Epithelial cell of prostate (primary cell): ENCODE results near the gene MICU2.
A peak's percentile ranks its signal among the peaks of the same experiment; 100 is the strongest.

Source experiments
- DNase-seq: peaks from one replicate; pipeline ENCODE4 v3.0.0-alpha.2; 2011; ENCODE audit warnings: low read depth, low spot score
- H3K27ac ChIP-seq: fragments of 450-650 bp; 2 replicates; pipeline ENCODE4 v1.5.1; 2017; ENCODE audit warnings: mild to moderate bottlenecking

MICU2 gene, protein sequence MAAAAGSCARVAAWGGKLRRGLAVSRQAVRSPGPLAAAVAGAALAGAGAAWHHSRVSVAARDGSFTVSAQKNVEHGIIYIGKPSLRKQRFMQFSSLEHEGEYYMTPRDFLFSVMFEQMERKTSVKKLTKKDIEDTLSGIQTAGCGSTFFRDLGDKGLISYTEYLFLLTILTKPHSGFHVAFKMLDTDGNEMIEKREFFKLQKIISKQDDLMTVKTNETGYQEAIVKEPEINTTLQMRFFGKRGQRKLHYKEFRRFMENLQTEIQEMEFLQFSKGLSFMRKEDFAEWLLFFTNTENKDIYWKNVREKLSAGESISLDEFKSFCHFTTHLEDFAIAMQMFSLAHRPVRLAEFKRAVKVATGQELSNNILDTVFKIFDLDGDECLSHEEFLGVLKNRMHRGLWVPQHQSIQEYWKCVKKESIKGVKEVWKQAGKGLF

DNA sequence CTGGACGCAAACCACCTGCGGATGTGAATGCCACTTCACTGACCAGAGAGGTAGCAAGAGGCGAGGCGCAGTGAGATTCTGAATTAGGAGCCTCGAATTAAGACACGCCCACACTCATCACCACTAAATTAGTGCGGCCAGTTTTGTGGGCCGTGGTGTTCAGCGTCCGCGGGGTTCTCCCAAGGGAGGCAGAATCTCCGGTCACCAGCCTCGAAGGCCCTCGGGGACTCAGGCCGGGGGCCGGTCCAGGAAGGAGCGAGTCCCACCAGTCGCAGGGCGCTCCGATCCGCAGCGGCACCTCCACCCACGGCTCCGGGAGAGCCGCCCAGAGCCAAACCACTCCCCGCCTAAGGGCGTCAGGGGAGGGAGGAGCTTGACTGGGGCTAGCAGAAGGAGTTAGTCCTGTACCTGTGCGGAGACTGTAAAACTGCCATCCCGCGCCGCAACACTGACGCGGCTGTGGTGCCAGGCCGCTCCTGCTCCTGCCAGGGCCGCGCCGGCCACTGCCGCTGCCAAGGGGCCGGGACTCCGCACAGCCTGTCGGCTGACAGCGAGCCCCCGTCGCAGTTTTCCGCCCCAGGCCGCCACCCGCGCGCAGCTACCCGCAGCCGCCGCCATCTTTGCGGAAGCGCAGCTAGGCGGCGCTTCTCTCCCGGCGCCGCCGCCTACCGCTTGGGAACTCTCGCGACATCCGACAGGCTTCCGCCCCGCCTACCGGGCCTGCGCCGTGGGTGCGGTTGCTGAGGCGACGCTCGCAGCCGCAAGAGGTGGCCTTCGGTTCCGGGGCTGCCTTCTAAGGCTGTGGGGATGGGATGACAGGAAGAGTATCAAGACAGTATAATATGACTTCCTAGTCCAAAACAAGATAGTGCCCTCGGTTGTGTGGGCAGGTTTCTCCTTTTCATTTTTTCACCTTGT, at the start of gene MICU2:
MICU2 (minus strand) TSS at position 640 of the 918 bp plus-strand sequence; CDS start at position 618, 22 bp downstream.
- DNase-seq: peak; percentile 72
- H3K27ac ChIP-seq: peak within 1 kb of the TSS; percentile 87

DNA sequence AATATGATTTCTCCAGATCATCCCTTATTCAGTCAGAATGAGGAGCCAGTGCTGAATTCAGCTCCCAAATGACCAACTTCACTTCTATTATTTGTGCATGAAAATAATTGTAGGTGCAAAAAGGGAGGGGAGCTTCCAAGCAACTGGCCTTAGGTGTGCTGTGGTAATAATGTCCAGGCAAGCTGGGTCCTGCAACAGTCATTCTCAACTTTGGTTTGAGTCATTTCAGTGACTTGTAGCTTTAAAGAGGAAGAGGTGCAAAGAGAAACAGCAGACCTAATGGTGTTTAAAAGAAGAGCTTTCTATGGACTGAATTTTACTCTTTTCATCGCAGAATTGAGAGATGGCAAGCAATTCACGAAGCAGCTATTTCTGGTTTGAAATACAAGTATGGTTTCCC, 37.7 kb upstream of the MICU2 start:
- H3K27ac ChIP-seq: no peak overlapping the region
- DNase-seq: peak; percentile 45

DNA sequence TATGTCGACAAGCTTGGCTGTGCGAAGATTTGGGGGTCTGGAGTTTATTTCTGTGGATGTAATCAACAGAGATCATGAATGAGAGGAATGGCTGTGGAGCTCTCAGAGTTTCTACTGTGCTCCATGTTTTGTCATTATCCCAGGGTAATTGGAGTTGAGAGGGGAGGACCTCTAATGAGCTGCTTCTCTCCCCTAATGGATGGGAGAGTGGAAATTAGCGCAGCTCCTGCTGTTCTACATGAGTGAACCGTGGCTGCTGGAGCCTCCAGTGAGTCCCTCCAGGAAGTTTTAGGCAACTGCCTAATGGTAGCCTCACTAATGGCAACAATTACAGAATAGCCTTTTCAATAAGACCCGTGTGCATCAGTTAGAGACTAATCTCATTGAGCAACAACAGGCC, 35.6 kb upstream of the MICU2 start:
- H3K27ac ChIP-seq: no peak overlapping the region
- no peak for DNase-seq

DNA sequence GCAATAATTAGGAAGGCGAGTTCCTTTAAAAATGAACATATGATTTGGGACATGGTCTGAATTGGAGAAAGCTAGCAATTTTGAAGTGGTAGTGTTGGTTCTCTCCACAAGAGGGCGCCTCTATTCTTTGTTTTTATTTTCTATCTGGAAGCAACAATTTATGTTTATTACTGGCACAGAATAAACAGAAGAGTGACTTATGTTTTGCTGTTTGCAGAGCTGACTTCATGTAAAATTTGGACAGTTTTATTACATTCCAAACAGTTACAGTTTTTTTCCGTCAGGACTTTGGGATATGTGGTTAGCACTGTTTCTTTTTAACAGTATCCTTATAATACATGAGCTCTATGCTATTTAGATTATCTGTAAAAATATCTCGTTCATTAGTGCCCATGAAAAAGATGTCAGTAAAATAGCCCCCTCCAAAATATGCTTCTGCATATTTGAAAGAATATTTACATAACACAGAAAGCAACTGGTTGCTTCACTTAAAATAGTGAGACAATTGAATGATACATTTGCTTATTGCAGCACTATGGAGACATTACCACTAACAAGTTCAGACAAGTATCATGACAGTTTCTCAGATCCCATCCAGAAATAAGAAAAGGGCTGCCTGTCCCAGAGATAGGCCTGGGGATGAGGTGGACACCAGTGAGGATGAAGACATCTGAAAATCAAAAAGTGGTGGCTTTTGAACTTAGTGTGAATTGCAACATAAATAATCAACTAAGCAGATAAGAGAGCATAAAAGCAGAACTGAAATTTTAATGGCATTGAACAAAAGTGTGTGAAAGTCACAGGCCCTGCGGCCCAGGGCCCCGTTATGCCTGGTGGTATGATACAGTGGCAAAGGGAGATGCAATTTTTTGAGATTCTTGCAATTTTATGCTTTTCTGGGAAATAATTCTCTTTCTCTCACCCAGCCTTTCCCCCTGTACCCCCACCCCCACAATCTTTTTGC, 34.6 kb upstream of the MICU2 start:
- DNase-seq: peak; percentile 52
- peak overlapping the region; percentile 59 for H3K27ac ChIP-seq

DNA sequence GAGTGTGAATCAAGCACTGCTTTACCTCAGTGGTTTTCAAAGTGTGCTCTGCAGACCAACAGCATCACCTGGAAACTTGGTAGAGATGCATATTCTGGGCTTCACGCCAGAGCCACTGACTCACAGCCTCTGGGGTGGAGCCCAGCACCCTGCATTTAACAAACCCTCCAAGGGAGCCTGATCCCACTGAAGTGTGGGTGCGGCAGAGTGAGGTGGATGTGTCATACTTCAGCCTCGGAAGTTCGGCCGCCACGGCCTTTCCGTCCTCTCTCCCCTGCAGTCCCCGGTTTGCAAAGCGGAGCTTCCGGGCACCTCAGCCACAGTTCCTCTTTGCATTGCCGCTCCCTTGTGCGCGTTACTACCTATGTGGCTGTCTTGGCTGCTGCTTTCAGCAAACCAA, 33.3 kb upstream of the MICU2 start:
- peak; percentile 95 for DNase-seq
- H3K27ac ChIP-seq: peak overlapping the region; percentile 59

DNA sequence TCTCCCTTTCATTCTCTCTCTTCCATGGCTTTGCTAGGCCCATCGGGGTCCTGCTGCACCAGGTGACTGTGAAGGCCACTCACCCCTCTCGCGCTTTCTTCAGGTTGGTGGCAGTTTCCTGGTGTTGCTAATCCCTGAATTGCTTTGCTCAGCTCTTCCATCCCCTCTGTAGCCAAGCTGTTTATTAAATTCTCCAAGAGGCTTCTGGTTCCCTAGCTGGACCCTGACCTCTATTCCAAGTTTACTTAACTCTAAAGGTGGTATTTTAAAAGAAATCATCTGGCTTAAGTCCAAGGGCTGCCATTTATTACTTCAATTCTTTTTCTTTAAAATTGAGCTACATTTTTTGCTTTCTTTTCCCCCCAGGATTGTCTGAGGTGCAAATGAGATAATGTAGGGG, 32.7 kb upstream of the MICU2 start:
- peak overlapping the region; percentile 59 for H3K27ac ChIP-seq
- no peak for DNase-seq

DNA sequence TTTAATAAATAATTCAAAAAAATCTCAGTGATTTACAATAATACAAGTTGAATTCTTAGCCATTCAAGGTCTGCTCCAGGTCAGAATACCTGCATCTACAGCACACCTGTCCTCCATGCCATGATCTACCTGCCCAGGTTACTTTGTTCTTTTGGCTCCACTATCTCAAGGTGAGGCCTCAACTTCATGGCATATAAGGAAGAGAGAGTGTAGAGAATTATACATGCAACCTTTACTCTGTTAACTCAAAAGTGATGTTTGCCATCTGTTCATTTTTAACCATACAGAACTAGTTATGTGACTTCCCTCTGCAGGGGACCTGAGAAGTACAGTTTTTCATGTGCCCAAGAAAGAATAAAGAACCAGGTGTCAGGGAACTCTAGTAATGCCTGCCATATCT, 28.2 kb upstream of the MICU2 start:
- DNase-seq: no peak
- no peak overlapping the region for H3K27ac ChIP-seq

DNA sequence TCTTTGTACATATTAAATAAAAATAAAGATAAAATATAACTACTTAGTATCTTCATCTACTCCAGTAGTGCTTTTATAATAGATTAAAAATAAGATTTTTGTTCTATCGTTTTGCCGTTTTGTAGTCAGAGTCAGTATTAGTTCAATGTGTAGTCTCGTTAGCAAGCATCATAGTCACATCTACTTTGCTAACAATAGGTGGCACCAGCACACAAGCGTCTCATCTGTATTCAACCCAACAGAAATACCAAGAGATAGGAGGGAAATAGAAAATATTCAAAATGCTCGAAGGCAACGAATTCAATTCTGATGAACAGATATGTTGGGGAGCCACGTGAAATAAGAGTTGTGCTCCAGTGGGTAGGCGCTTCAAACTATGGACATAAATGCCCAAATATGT, 21.4 kb upstream of the MICU2 start:
- DNase-seq: no peak
- no peak overlapping the region for H3K27ac ChIP-seq

DNA sequence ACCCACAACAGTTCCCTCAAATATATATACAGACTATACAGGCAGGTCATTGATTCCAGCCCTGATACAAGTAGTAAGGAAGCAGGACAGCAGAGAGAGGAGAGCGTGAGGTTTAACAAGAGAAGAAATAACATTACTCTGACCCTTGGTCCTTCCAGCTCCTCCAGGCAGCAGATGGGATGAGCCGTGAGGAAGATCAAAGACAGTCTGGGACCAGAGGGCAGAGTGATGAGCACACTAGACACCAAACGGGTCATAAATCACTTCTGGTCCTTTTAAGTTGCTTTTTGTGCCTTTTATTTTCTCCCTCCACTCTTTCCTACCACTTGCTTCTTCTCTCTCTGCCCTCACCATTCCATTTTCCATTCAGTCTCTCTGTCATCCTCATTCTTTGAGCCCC, 16.9 kb upstream of the MICU2 start:
- DNase-seq: no peak
- no peak overlapping the region for H3K27ac ChIP-seq

DNA sequence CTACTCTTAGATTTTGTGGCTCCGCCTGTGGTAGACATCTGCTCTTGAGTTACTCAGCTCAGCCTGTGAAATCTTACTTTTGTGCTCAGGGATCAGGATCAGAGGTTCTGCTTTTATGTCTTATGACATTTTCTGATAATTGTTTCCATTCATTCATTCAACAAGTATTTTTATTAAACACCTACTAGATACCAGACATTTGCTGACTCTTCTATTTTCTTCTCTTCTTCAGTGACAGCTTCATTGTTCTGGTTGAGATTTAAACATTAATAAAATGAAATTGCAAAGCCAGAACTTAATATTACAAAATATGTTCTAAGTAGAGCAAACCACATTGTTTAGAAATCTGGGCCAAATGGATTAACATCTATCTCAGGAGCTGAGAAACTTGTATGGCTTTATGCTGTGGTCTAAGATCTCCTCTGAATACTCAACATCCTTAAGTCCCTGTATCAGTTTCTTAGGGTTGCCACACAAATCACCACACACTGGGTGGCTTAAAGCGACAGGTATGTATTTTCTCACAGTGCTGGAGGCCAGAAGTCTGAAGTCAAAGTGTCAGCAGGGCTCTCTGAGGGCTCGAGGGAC, 15.8 kb upstream of the MICU2 start:
- no peak for DNase-seq
- H3K27ac ChIP-seq: no peak overlapping the region

DNA sequence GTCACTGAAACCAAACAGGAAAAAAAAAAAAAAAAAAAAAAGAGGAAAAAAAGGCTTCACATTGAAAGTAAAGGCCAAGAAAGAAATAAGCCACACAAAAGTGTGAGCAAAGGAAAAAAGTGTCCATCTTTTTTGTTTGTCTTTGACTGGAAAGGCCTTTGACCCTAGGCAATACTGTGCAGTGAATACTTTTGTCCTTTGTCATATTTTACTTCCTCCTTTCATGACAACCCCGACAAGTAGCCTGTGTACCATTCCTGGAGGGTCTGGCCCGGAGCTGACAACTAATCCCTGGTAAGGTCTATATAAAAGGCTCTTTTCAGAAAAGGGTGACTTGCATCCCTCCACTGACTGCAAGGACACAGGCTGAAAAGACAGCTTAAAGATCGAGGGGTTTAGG, 12.9 kb upstream of the MICU2 start:
- H3K27ac ChIP-seq: no peak overlapping the region
- no peak for DNase-seq

DNA sequence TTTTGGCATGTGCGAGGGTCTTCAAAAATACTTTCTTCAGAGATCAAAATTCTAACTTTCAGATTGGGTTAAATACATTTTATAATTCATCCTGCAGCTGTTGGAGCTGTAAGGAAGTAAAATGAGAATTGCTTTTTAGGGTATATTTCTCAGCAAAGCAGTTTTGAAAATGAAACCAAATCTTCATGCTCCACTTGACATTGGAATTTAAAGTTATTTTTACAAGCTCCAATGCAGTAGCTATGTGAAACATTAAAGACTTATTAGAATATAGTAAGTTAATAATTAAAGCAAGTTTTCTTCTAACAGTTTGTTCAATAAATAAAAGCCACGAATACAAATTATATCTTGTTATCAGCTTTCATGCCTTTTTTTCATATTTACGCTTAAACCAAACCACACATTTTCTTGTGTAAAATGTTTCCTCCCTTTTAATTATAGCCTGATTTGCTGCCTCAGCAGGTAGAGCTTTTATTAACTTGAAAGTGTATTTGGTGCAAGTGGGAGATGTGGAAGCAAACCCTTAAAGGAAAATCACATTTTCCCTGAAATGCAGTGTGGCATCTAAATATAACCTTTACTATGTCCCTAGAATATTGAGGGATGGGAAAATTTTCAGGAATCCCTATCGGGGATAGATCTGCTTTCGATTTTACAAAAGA, 12.4 kb upstream of the MICU2 start:
- H3K27ac ChIP-seq: no peak overlapping the region
- no peak for DNase-seq

DNA sequence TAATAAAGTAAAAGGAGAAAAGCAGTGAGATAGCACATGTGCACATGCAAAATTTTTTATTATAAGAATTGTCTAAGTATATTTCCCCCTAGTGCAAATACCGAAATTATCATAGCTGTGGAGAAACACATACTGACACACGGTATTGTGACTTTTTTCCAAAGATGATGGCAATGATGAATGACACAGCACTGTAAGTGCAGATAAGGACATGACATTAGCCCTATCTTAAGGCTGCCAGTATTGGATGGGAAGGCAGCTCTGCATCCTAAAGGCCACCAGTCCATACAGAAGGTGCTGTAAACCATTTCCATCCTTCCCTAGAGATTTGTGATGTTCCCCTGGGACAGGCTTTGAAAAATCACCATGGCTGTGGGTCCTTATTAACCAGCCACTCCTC, 11.5 kb upstream of the MICU2 start:
- no peak for DNase-seq

DNA sequence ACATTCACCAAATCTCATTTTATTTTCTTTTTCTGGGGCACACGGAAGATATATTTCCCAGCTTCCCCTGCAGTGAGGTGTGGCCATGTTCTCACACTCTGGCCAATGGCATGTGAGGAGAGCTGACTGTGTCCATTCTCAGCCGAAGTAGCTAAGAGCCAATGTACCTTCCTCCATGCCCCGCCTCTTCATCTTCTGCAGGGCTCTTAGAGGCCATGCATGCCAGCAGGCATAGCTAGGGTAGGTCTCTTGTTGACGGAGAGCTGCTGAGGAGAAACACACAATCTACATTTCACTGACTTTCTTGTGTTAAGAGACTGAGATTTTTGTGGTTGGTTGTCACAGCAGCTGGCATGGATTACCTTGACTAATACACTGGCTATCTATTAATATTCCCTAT, 9.8 kb upstream of the MICU2 start:
- no peak overlapping the region for H3K27ac ChIP-seq
- no peak for DNase-seq

More for the DNA sequence above, 11.5 kb upstream of the MICU2 start:
- H3K27ac ChIP-seq: no peak overlapping the region

DNA sequence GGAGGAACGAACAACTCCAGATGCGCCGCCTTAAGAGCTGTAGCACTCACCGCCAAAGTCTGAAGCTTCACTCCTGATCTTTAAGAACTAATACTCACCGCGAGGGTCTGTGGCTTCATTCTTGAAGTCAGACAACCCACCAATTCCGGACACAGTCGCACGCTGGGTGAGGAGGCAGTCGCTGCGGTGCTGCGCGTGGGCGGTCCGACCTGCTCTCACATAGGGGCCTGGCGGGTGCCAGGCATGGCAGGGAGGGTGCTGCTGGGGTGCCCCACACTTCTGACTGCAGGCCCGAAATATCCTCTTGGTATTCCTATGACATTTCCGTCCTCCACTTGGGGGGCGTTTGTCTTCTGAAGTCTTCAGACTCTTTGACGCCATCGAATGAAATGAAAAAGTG, 7.4 kb upstream of the MICU2 start:
- DNase-seq: no peak
- no peak overlapping the region for H3K27ac ChIP-seq

DNA sequence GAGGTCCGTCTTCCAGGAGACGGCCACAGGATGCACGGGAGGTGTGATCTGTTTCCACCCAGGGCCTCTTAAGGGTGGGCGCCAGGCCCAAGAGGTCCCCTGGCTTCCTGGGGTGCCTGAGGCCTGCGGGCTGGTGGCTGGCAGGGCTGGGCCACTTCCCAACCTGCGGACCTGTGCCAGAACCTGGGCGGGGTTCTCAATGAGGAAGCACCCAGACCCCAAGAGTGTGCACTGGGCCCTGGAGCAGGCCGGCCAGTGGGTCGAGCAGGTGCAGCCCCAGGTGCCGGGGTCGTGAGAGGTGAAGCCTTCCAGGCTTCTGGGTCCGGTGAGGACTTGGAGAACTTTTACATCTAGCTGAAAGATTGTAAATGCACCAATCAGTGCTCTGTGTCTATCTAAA, 6.7 kb upstream of the MICU2 start:
- DNase-seq: no peak
- no peak overlapping the region for H3K27ac ChIP-seq

DNA sequence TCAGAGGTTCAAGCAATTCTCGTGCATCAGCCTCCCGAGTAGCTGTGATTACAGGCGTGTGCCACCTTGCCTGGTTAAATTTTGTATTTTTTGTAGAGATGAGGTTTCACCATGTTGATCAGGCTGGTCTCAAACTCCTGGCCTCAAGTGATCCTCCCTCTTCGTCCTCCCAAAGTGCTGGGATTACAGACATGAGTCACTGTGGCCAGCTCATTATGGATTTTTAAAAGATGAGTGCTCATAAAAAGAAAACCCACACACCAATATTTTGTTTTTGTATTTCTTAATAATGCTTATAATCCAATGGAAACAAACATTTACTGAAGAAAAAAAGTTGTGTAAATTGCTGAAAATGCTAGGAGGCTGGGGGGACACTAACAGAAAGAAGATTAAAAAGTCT, 5.0 kb upstream of the MICU2 start:
- no peak overlapping the region for H3K27ac ChIP-seq
- no peak for DNase-seq

DNA sequence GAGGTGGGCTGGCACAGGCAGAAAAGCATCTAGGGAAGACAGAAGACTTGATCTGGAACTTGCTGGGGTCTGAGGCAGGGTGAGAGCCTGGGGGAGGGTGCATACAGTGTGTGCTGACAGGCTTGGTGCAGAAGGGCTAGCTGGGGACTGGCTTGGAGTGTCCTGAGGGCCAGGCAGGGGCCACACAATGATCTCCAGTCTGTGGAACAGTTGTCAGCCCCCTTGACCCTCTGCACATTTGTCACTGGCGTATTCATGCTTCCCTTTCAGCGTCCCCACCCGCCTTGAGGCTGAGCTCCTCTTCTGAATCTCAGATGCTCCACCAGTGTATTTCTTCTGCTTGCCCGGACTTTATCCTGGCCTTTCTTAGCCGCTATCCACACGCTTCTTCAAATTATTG, 2.8 kb upstream of the MICU2 start:
- DNase-seq: no peak
- no peak overlapping the region for H3K27ac ChIP-seq

DNA sequence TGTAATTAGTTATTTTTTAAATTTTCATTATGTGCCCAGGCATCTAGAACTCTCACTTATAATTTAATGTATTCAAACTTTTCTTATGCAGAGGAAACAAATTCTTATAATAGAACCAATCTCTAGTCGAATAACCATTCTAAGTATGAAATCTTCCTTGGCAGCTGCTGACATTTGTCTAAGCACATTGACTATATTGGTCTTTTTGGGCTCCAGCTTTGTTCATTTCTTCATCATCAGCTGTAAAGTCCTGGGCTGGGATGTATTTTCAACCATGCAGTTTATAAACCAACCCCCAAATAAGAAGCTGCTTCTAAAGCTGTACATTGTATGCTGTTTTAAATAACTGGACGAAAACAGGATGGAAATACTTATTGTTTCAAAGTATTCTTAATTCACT, 2.3 kb upstream of the MICU2 start:
- DNase-seq: no peak
- H3K27ac ChIP-seq: no peak overlapping the region
